OCI-LY7 (cell line): Measurements from ENCODE around the gene CTSC. TPM values are rescaled to one million over a fixed set of nuclear protein-coding genes. Genes with fewer than 3 reads are reported as not detected.

Experiments used
- BruUV-seq: library from RNA; stranded (reverse); fragments of 400-500 nt; replicated peaks from 2 replicates; lab custom pipeline; 2021; lab: Mats Ljungman, UMichigan
- CTCF ChIA-PET: fragments of 300-600 bp; sonication (Branson Sonifier 250); formaldehyde crosslinking; loops from one replicate; lab custom pipeline; 2022; ENCODE audit warnings: antibody characterized with exemption; ENCODE audit not compliant: unreplicated experiment; lab: Charles Lee
- POLR2A ChIA-PET: fragments of 300-600 bp; sonication (Branson Sonifier 250); formaldehyde crosslinking; loops from one replicate; lab custom pipeline; 2022; ENCODE audit warnings: antibody characterized with exemption; lab: Charles Lee
- DNase-seq: peaks from one replicate; pipeline ENCODE4 v3.0.0-alpha.2; 2015; ENCODE audit warnings: low spot score
- H2AFZ ChIP-seq: fragments of 200-600 bp; sonication (generic), shearing (Covaris generic); 2 replicates; pipeline ENCODE4 v1.6.1; 2014; ENCODE audit warnings: mild to moderate bottlenecking, antibody characterized with exemption, low read length, moderate library complexity
- H3K27ac ChIP-seq: fragments of 200-600 bp; sonication (generic); 2 replicates; pipeline ENCODE4 v1.5.1; 2014; ENCODE audit warnings: mixed run types, low read depth, mild to moderate bottlenecking, moderate library complexity, low read length, inconsistent platforms; ENCODE audit not compliant: poor library complexity, severe bottlenecking
- H3K36me3 ChIP-seq: fragments of 200-600 bp; sonication (generic); 2 replicates; pipeline ENCODE4 v1.6.1; 2014; ENCODE audit warnings: mild to moderate bottlenecking, antibody characterized with exemption, low read length, moderate library complexity, mixed read lengths; ENCODE audit not compliant: insufficient read depth
- H3K4me1 ChIP-seq: fragments of 200-600 bp; sonication (generic); 2 replicates; pipeline ENCODE4 v1.5.1; 2014; ENCODE audit warnings: mild to moderate bottlenecking, low read length; ENCODE audit not compliant: insufficient read depth, poor library complexity, severe bottlenecking
- H3K4me2 ChIP-seq: fragments of 200-600 bp; sonication (generic); 2 replicates; pipeline ENCODE4 v1.6.1; 2014; ENCODE audit warnings: mild to moderate bottlenecking, low read length
- H3K4me3 ChIP-seq: fragments of 200-600 bp; sonication (generic); 2 replicates; pipeline ENCODE4 v1.5.1; 2014; ENCODE audit warnings: mild to moderate bottlenecking, low read depth, low read length; ENCODE audit not compliant: poor library complexity, severe bottlenecking
- H3K79me2 ChIP-seq: fragments of 200-600 bp; sonication (generic); 2 replicates; pipeline ENCODE4 v1.6.1; 2016; ENCODE audit warnings: low read depth, mild to moderate bottlenecking, low read length, moderate library complexity, mixed read lengths; ENCODE audit not compliant: insufficient read depth
- H3K9me2 ChIP-seq: fragments of 200-600 bp; sonication (generic); 2 replicates; pipeline ENCODE4 v1.6.1; 2016; ENCODE audit warnings: mild to moderate bottlenecking, low read length, mixed read lengths; ENCODE audit not compliant: insufficient read depth
- H3K9me3 ChIP-seq: fragments of 200-600 bp; sonication (generic); 2 replicates; pipeline ENCODE4 v1.6.1; 2014; ENCODE audit warnings: mild to moderate bottlenecking, mixed run types, low read length, mixed read lengths
- H4K20me1 ChIP-seq: fragments of 200-600 bp; sonication (generic); 2 replicates; pipeline ENCODE4 v1.6.1; 2014; ENCODE audit warnings: mild to moderate bottlenecking, antibody characterized with exemption, low read length, moderate library complexity, mixed read lengths; ENCODE audit not compliant: insufficient read depth
- EZH2phosphoT487 ChIP-seq: fragments of 200-600 bp; sonication (generic); IDR thresholded peaks from 2 replicates; pipeline ENCODE4 v1.6.1; 2018; ENCODE audit warnings: low read depth, borderline replicate concordance, mild to moderate bottlenecking, mixed run types, antibody characterized with exemption, low read length, moderate library complexity, mixed read lengths
- intact Hi-C: fragments of 100-400 bp; cut with micrococcal nuclease; formaldehyde crosslinking; loops from one replicate; pipeline ENCODE4 v1.10.0; 2022; ENCODE audit not compliant: unreplicated experiment
- total RNA-seq, 2 experiments: library from RNA; depleted of rRNA in 1 of 2; stranded (reverse); fragments of >200 nt in 1 of 2; shearing (Covaris generic) in 1 of 2; gene quantifications; 2 replicates each; pipeline ENCODE4 v1.2.3, GENCODE V29; 2014 to 2022
- TF ChIP-seq, protein P1 (sequence below): fragments of 200-600 bp; sonication (generic); conservative IDR thresholded peaks from 2 replicates; pipeline ENCODE4 v1.5.1; 2014; ENCODE audit warnings: mild to moderate bottlenecking, antibody characterized with exemption, low read length, moderate library complexity, mixed read lengths

The CTSC gene
- total RNA-seq, 2 experiments from 2014 or later: 60.5 to 90.3 TPM

DNA sequence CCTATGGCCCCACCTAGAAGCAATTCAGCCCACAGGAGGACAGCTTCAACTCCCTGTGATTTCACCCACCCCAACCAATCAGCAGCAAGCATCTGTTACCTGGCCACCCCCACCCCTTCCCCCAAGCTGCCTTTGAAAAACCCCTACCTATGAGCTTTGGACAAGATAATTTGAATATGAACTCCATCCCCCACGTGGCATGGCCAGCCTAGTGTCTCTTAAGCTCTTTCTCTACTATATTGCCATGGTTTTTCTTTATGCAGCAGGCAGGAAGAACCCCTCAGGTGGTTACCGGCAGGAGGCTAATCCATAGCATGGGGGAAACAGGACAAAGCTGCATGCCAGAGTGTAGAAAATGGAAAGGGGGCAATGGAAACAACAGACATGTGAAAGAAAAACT lies 29.0 kb downstream of the CTSC start:
- no peaks in the 10 kb centered on the region for H3K4me1 ChIP-seq
- H2AFZ ChIP-seq: no peak overlapping the region
- no peaks in the 10 kb centered on the region for H3K79me2 ChIP-seq
- H4K20me1 ChIP-seq: no peaks in the 10 kb centered on the region
- ChIA-PET POLR2A (interaction anchor here (0.6 to 0.9 kb wide), 5 partner anchors 13 to 926 kb away, joined by 3 to 5 read pairs (median 3); no protein-coding TSS in a partner anchor), CTCF (interaction anchor here (0.6 kb wide), 1 partner anchor 155 kb away, joined by 3 read pairs; no protein-coding TSS in a partner anchor)
- no peak overlapping the region for H3K4me3 ChIP-seq
- H3K4me2 ChIP-seq: no peak overlapping the region
- intact Hi-C loops: no loop called here
- no peaks in the 10 kb centered on the region for H3K9me3 ChIP-seq
- TF ChIP-seq EZH2phosphoT487: no peak
- TF ChIP-seq, protein P1, sequence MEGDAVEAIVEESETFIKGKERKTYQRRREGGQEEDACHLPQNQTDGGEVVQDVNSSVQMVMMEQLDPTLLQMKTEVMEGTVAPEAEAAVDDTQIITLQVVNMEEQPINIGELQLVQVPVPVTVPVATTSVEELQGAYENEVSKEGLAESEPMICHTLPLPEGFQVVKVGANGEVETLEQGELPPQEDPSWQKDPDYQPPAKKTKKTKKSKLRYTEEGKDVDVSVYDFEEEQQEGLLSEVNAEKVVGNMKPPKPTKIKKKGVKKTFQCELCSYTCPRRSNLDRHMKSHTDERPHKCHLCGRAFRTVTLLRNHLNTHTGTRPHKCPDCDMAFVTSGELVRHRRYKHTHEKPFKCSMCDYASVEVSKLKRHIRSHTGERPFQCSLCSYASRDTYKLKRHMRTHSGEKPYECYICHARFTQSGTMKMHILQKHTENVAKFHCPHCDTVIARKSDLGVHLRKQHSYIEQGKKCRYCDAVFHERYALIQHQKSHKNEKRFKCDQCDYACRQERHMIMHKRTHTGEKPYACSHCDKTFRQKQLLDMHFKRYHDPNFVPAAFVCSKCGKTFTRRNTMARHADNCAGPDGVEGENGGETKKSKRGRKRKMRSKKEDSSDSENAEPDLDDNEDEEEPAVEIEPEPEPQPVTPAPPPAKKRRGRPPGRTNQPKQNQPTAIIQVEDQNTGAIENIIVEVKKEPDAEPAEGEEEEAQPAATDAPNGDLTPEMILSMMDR: no peak
- H3K9me2 ChIP-seq: no peaks in the 10 kb centered on the region
- H3K27ac ChIP-seq: no peak overlapping the region
- no TSS peak for BruUV-seq
- H3K36me3 ChIP-seq: peaks cover 92% of the 10 kb centered on the region
- DNase-seq: no peak

- H4K20me1 ChIP-seq: no peaks in the 10 kb centered on the region
- no peak overlapping the region for H2AFZ ChIP-seq
- no peaks in the 10 kb centered on the region for H3K79me2 ChIP-seq
- peaks cover 95% of the 10 kb centered on the region for H3K36me3 ChIP-seq
- TF ChIP-seq, protein P1: no peak
- no peak for TF ChIP-seq EZH2phosphoT487
- H3K4me2 ChIP-seq: no peak overlapping the region
- no peak for DNase-seq
- ChIA-PET CTCF (no interaction called here), POLR2A (interaction anchor here (0.6 to 1.3 kb wide), 4 partner anchors 12 to 119 kb away, joined by 3 to 5 read pairs (median 3); no protein-coding TSS in a partner anchor)
- intact Hi-C loops: no loop called here
- BruUV-seq: no TSS peak
- no peak overlapping the region for H3K4me3 ChIP-seq
- H3K27ac ChIP-seq: no peak overlapping the region
- no peaks in the 10 kb centered on the region for H3K9me2 ChIP-seq
- H3K9me3 ChIP-seq: no peaks in the 10 kb centered on the region
- no peaks in the 10 kb centered on the region for H3K4me1 ChIP-seq
Observed at GRCh38 chr11:88307749-88308425, 29.6 kb downstream of the CTSC start.

DNA sequence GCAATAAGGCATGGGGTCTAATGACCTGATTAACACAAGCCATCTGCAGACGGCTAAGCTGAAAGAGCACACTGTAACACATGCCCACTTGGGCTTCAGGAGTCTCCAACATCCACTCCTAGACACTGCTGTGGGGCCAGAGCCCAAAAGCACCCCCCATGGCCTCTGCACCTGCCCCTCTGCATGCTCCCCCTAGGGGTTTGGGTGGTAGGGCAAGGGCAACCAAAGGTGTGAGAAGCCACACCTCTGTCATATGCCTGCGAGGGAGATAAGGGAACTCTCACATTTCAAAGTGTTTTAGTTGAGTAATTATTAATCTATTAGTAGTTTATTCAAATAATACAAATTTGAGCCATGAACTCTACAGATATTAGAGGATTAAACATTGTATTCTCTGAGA lies 30.8 kb downstream of the CTSC start:
- Histone ChIP-seq H2AFZ (no peak overlapping the region), H3K36me3 (peaks cover 91% of the 10 kb centered on the region), H3K79me2 (no peaks in the 10 kb centered on the region), H3K4me3 (no peak overlapping the region), H3K9me2 (no peaks in the 10 kb centered on the region), H4K20me1 (no peaks in the 10 kb centered on the region), H3K9me3 (no peaks in the 10 kb centered on the region), H3K27ac (no peak overlapping the region), H3K4me1 (no peaks in the 10 kb centered on the region), H3K4me2 (no peak overlapping the region)
- ChIA-PET POLR2A (interaction anchor here (0.6 to 1.3 kb wide), 2 partner anchors 17 to 20 kb away, joined by 3 to 5 read pairs; no protein-coding TSS in a partner anchor), CTCF (no interaction called here)
- no peak for DNase-seq
- TF ChIP-seq, protein P1: no peak
- TF ChIP-seq EZH2phosphoT487: no peak
- no TSS peak for BruUV-seq
- intact Hi-C loops: no loop called here
